BLaER1 treated with 17β-estradiol and CSF1 and Interleukin-3, amounts not matched to agents 10 nM and 100 nM (cell line): ENCODE measurements around the gene TSC22D2.

ENCODE experiments used
- H3K27ac ChIP-seq, 11 experiments: shearing (Covaris generic); formaldehyde crosslinking; 2 replicates each; pipeline ENCODE4 v1.8.1; 2022
- H3K27me3 ChIP-seq, 11 experiments: shearing (Covaris generic); formaldehyde crosslinking; 2 replicates each; pipeline ENCODE4 v1.8.1; 2022
- H3K36me3 ChIP-seq, 11 experiments: shearing (Covaris generic); formaldehyde crosslinking; 2 replicates each; pipeline ENCODE4 v1.8.1; 2022
- H3K4me1 ChIP-seq, 10 experiments: shearing (Covaris generic); formaldehyde crosslinking; 2 replicates each; pipeline ENCODE4 v1.8.1; 2022
- H3K4me2 ChIP-seq, 11 experiments: shearing (Covaris generic); formaldehyde crosslinking; 2 replicates each; pipeline ENCODE4 v1.8.1; 2022
- H3K4me3 ChIP-seq, 10 experiments: shearing (Covaris generic); formaldehyde crosslinking; 2 replicates each; pipeline ENCODE4 v1.8.1; 2022
- H3K9ac ChIP-seq, 11 experiments: shearing (Covaris generic); formaldehyde crosslinking; 2 replicates each; pipeline ENCODE4 v1.8.1; 2022
- H3K9me3 ChIP-seq, 11 experiments: shearing (Covaris generic); formaldehyde crosslinking; replicated peaks in 1 of 11; 2 replicates each; pipeline ENCODE4 v1.8.1; 2022
- H4K20me1 ChIP-seq, 11 experiments: shearing (Covaris generic); formaldehyde crosslinking; 2 replicates each; pipeline ENCODE4 v1.8.1; 2022
- Cebpa-rat ChIP-seq, 11 experiments: shearing (Covaris generic); IDR thresholded peaks; 2 replicates each; pipeline ENCODE4 v1.8.1; 2022

TSC22D2 gene

DNA sequence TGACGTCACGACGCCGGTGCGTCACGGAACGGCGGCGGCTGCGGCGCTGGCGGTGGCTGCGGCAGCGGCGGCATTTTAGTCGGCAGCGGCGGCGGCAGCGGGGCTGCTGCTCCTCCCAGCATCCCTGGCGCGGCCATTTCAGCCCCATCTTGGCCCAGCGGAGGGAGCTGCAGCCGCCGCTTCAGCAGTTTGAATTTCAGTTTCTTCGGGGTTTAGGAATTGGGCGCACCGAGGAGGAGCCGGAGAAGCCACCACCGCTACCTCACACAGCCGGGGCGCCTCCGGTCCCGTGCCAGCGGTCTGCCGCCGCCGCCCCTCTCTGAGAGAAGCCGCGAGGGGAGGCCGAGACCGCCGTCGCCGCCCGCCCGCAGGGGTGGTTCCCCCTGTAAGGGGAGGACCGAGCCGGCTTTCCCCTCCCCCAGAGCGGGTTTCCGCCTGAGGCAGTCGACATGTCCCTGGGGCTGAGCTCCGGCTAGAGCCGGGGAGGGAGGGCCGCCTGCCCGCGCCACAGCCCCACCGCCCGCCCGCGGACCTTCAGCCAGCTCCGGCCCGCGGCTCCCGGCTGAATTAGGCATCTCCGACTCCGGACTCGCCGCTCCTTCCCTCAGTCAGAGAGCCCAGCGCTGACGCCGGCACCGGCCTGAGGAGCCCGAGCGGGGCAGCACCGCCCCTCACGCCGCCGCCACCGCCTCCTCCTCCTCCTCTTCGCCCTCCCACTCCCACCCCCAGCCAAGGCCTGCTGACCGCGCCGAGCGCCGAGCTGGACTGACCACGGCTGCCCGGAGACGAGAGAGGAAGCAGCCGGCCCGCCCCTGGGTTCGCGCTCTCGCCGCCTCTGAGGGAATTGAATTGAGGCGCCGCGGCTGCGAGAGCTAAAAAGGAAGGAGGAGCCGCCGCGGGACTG is at the start of gene TSC22D2:
Gene TSC22D2, plus strand, starts transcription at position 78 of the 904 bp plus-strand sequence. CDS start 1,053 bp downstream, outside the sequence.
- Histone ChIP-seq H4K20me1 (peaks cover 45 to 51% (median 46%) of the 10 kb centered on the region in 11 experiments), H3K4me2 (peak within 1 kb of the TSS; percentile 85 to 99 (median 94)), H3K36me3 (peaks cover 0 to 10% (median 0%) of the 10 kb centered on the region in 11 experiments; a peak in 6 of 22 replicates), H3K4me1 (peaks cover 5 to 23% (median 15%) of the 10 kb centered on the region in 10 experiments; a peak in 17 of 20 replicates), H3K4me3 (peak within 1 kb of the TSS; percentile 80 to 97 (median 89)), H3K9ac (peak within 1 kb of the TSS; percentile 92 to 99 (median 97)), H3K9me3 (no peaks in the 10 kb centered on the region), H3K27me3 (no peaks in the 10 kb centered on the region), H3K27ac (peak within 1 kb of the TSS; percentile 93 to 98 (median 96))
- TF ChIP-seq Cebpa-rat (IDR thresholded peaks at IDR 0.05): no peak

DNA sequence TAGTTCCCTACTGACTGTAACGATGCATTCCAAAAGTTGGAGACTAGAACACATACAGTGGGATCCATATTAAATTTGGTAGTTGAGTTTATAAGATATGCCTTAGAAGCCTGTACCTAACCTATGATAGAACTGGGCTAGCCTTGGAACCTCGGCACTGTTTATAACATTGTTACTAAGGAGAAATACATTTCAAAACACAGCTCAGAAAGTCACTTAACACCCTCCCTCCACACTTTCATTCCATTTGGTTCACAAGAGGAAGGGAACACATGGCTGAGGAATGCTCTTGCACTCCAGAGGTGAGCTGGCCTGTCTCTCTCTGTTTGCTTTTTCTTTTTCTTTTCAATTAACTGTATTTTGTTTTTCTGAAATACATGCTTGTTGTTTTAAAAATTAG is 48.7 kb upstream of the TSC22D2 start:
- Histone ChIP-seq H3K27me3 (no peaks in the 10 kb centered on the region), H3K4me1 (no peaks in the 10 kb centered on the region), H4K20me1 (no peaks in the 10 kb centered on the region), H3K9ac (no peak overlapping the region), H3K9me3 (no peaks in the 10 kb centered on the region), H3K4me2 (no peak overlapping the region), H3K4me3 (no peak overlapping the region), H3K27ac (no peak overlapping the region), H3K36me3 (no peaks in the 10 kb centered on the region)
- TF ChIP-seq Cebpa-rat (IDR thresholded peaks at IDR 0.05): no peak

- H3K4me1 ChIP-seq: peaks cover 0 to 6% (median 0%) of the 10 kb centered on the region in 10 experiments; a peak in 2 of 20 replicates
- no peak for TF ChIP-seq Cebpa-rat (IDR thresholded peaks at IDR 0.05)
Measured at GRCh38 chr3:150360966-150361365, 47.1 kb upstream of the TSC22D2 start.

GRCh38 chr3:150362515-150363302 is 45.4 kb upstream of the TSC22D2 start:
- H3K4me1 ChIP-seq: peaks cover 0 to 6% (median 0%) of the 10 kb centered on the region in 10 experiments; a peak in 2 of 20 replicates
- H3K9me3 ChIP-seq: no peaks in the 10 kb centered on the region
- no peak overlapping the region for H3K4me3 ChIP-seq
- no peaks in the 10 kb centered on the region for H4K20me1 ChIP-seq
- H3K4me2 ChIP-seq: no peak overlapping the region
- no peak overlapping the region for H3K27ac ChIP-seq
- no peaks in the 10 kb centered on the region for H3K27me3 ChIP-seq
- H3K9ac ChIP-seq: no peak overlapping the region
- no peaks in the 10 kb centered on the region for H3K36me3 ChIP-seq
- no peak for TF ChIP-seq Cebpa-rat (IDR thresholded peaks at IDR 0.05)

More at GRCh38 chr3:150360966-150361365, 47.1 kb upstream of the TSC22D2 start:
- H3K27ac ChIP-seq: no peak overlapping the region
- H3K4me2 ChIP-seq: no peak overlapping the region
- no peak overlapping the region for H3K9ac ChIP-seq
- no peaks in the 10 kb centered on the region for H3K9me3 ChIP-seq
- no peaks in the 10 kb centered on the region for H3K27me3 ChIP-seq
- no peaks in the 10 kb centered on the region for H3K36me3 ChIP-seq
- no peak overlapping the region for H3K4me3 ChIP-seq
- H4K20me1 ChIP-seq: no peaks in the 10 kb centered on the region

DNA sequence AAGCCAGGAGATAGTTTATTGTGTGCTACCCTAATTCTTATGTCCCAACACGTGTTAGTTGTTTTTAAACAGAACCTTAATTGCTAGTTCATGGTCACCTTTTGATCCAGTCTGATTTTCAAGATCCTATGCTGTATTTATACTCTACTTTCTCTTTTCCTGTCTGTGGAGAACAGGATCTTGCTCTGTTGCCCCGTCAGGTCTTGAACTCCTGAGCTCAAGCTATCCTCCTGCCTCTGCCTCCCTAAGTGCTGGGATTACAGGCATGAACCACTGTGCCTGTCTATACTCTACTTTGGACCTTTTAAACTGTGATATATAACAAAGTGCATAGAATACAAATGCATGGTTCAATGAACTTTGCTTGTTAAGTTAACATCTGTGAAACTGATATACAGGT is 44.7 kb upstream of the TSC22D2 start:
- no peaks in the 10 kb centered on the region for H3K27me3 ChIP-seq
- H3K36me3 ChIP-seq: no peaks in the 10 kb centered on the region
- no peaks in the 10 kb centered on the region for H4K20me1 ChIP-seq
- H3K9ac ChIP-seq: no peak overlapping the region
- no peak for TF ChIP-seq Cebpa-rat (IDR thresholded peaks at IDR 0.05)
- peaks cover 0 to 6% (median 0%) of the 10 kb centered on the region in 10 experiments; a peak in 2 of 20 replicates for H3K4me1 ChIP-seq
- no peaks in the 10 kb centered on the region for H3K9me3 ChIP-seq
- H3K4me3 ChIP-seq: no peak overlapping the region
- H3K27ac ChIP-seq: no peak overlapping the region
- H3K4me2 ChIP-seq: no peak overlapping the region

DNA sequence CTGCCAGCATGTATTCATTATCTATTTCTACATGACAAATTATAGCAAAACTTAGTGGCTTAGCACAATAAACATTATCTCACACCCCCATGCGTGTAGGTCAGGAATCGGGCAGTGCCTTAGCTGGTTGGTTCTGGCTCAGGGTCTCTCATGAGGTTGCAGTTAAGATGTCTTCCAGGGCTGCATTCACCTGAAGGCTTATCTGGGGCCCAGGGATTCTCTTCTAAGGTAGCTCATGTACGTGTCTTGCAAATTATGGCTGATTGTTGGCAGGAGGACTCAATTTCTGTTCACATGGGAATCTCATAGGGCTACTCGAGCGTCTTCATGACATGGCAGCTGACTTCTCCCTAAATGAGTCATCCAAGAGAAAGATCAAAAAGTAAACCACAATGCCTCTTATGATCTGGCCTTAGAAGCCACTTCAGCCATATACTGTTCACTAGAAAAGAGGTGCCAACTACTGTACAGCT is 42.9 kb upstream of the TSC22D2 start:
- Histone ChIP-seq H3K9ac (no peak overlapping the region), H3K4me3 (no peak overlapping the region), H3K27me3 (no peaks in the 10 kb centered on the region), H3K36me3 (no peaks in the 10 kb centered on the region), H3K27ac (no peak overlapping the region), H3K9me3 (no peaks in the 10 kb centered on the region), H4K20me1 (no peaks in the 10 kb centered on the region), H3K4me2 (peak overlapping the region in 1 of 11 experiments; percentile 30; a peak in 2 of 22 replicates), H3K4me1 (peaks cover 0 to 6% (median 0%) of the 10 kb centered on the region in 10 experiments; a peak in 2 of 20 replicates)
- TF ChIP-seq Cebpa-rat (IDR thresholded peaks at IDR 0.05): no peak

DNA sequence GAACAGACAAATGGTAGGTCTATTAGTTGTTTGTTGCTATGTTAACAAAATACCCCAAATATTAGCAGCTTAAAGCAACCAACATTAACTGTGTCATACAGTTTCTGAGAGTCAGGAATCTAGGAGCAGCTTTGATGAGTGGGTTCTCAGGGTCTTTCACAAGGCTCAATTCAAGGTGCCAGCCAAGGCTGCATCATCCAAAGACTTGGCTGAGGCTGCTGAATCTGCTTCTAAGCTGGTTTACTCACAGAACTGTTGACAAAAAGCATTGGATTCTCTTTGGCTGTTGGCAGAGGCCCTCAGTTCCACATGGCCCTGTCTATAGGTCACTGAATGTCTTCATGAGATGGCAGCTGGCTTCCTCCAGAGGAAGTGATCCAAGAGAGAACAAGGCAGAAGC is 40.3 kb upstream of the TSC22D2 start:
- TF ChIP-seq Cebpa-rat (IDR thresholded peaks at IDR 0.05): no peak

DNA sequence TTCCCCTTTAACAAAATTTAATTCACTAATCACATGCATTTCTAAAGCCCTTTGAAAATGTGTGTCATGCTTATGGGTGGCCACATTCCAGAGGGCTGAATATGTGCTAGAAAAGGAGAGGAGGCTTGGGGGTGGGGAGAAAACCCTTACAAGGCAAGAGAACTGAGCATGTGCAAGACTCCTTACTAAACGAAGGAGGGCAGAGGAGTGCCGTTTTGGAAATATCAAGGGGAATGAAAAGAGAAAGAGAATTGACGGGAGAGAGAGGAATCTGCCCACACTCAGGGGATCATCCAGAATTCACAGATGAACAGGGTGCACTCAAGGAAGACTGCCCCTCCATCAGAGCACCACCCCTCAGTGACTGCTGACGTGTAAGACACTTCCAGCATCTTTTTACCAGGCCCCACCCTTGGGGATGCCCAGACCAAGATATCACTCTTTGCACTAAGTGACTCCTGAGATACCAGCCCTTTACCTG is 37.9 kb upstream of the TSC22D2 start:
- no peaks in the 10 kb centered on the region for H3K36me3 ChIP-seq
- H3K4me2 ChIP-seq: no peak overlapping the region
- no peak for TF ChIP-seq Cebpa-rat (IDR thresholded peaks at IDR 0.05)
- H3K27ac ChIP-seq: no peak overlapping the region
- no peaks in the 10 kb centered on the region for H3K9me3 ChIP-seq
- H3K27me3 ChIP-seq: no peaks in the 10 kb centered on the region
- no peak overlapping the region for H3K4me3 ChIP-seq
- H4K20me1 ChIP-seq: no peaks in the 10 kb centered on the region
- H3K9ac ChIP-seq: no peak overlapping the region
- H3K4me1 ChIP-seq: peaks cover 0 to 4% (median 0%) of the 10 kb centered on the region in 10 experiments; a peak in 2 of 20 replicates

More for the DNA sequence above, 40.3 kb upstream of the TSC22D2 start:
- Histone ChIP-seq H3K4me2 (no peak overlapping the region), H3K27me3 (no peaks in the 10 kb centered on the region), H3K4me3 (no peak overlapping the region), H3K9ac (no peak overlapping the region), H3K4me1 (peaks cover 0 to 6% (median 0%) of the 10 kb centered on the region in 10 experiments; a peak in 2 of 20 replicates), H3K36me3 (no peaks in the 10 kb centered on the region), H4K20me1 (no peaks in the 10 kb centered on the region), H3K27ac (no peak overlapping the region), H3K9me3 (no peaks in the 10 kb centered on the region)

GRCh38 chr3:150370999-150371398 is 37.1 kb upstream of the TSC22D2 start:
- Histone ChIP-seq H3K9ac (no peak overlapping the region), H3K27ac (no peak overlapping the region), H3K4me2 (no peak overlapping the region)

More at GRCh38 chr3:150370999-150371398, 37.1 kb upstream of the TSC22D2 start:
- TF ChIP-seq Cebpa-rat (IDR thresholded peaks at IDR 0.05): no peak
- no peaks in the 10 kb centered on the region for H3K27me3 ChIP-seq
- H4K20me1 ChIP-seq: no peaks in the 10 kb centered on the region
- H3K9me3 ChIP-seq: no peaks in the 10 kb centered on the region
- no peak overlapping the region for H3K4me3 ChIP-seq
- H3K4me1 ChIP-seq: peaks cover 0 to 4% (median 0%) of the 10 kb centered on the region in 10 experiments; a peak in 2 of 20 replicates
- no peaks in the 10 kb centered on the region for H3K36me3 ChIP-seq
